ENCODE data around the gene SLC13A2.

SLC13A2 gene

GRCh38 chr17:28493460-28493859 lies 20.0 kb downstream of the SLC13A2 start:
- DNase-seq (ENCODE audit: low spot score), result no peak

GRCh38 chr17:28494445-28495188 lies 21.2 kb downstream of the SLC13A2 start:
- DNase-seq (ENCODE audit: low spot score), result peak; percentile 65

- DNase-seq (ENCODE audit: low spot score), result no peak
Measured at GRCh38 chr17:28495635-28496034, 22.2 kb downstream of the SLC13A2 start.

- no peak for DNase-seq (ENCODE audit: low spot score)
Measured at GRCh38 chr17:28497931-28498330, 24.5 kb downstream of the SLC13A2 start.

GRCh38 chr17:28498652-28499363 lies 25.4 kb downstream of the SLC13A2 start:
- DNase-seq (ENCODE audit: low spot score), result no peak

- no peak for DNase-seq (ENCODE audit: low spot score)
Measured at GRCh38 chr17:28499364-28499664, 25.9 kb downstream of the SLC13A2 start.

GRCh38 chr17:28499684-28500357 lies 26.4 kb downstream of the SLC13A2 start:
- no peak for DNase-seq (ENCODE audit: low spot score)

- no peak for DNase-seq (ENCODE audit: low spot score)
Measured at GRCh38 chr17:28500712-28501379, 27.4 kb downstream of the SLC13A2 start.

GRCh38 chr17:28501421-28502284 lies 28.2 kb downstream of the SLC13A2 start:
- DNase-seq (ENCODE audit: low spot score), result no peak

- DNase-seq (ENCODE audit: low spot score), result no peak
Measured at GRCh38 chr17:28503420-28503819, 30.0 kb downstream of the SLC13A2 start.

- no peak for DNase-seq (ENCODE audit: low spot score)
Measured at GRCh38 chr17:28505986-28506665, 32.7 kb downstream of the SLC13A2 start, which contains the start of gene FOXN1. TSS of gene FOXN1 (plus strand) at chr17:28506348. CDS start at chr17:28523970, 17,622 bp downstream.

GRCh38 chr17:28506763-28507487 lies 33.5 kb downstream of the SLC13A2 start:
- no peak for DNase-seq (ENCODE audit: low spot score)

GRCh38 chr17:28507567-28508203 lies 34.2 kb downstream of the SLC13A2 start:
- no peak for DNase-seq (ENCODE audit: low spot score)

GRCh38 chr17:28508211-28508724 lies 34.8 kb downstream of the SLC13A2 start:
- DNase-seq (ENCODE audit: low spot score), result no peak

- DNase-seq (ENCODE audit: low spot score), result no peak
Measured at GRCh38 chr17:28509789-28510188, 36.3 kb downstream of the SLC13A2 start.

GRCh38 chr17:28511858-28512461 lies 38.5 kb downstream of the SLC13A2 start:
- no peak for DNase-seq (ENCODE audit: low spot score)

- no peak for DNase-seq (ENCODE audit: low spot score)
Measured at GRCh38 chr17:28513476-28513875, 40.0 kb downstream of the SLC13A2 start.

- DNase-seq (ENCODE audit: low spot score), result no peak
Measured at GRCh38 chr17:28514561-28515002, 41.1 kb downstream of the SLC13A2 start.

- DNase-seq (ENCODE audit: low spot score), result no peak
Measured at GRCh38 chr17:28515518-28515917, 42.1 kb downstream of the SLC13A2 start.

Data from hematopoietic multipotent progenitor cell treated with erythropoietin and hydrocortisone succinate and interleukin-3 and kit ligand, for 17 days (in vitro differentiated cells).